Activated CD8-positive, alpha-beta T cell treated with anti-CD3 and anti-CD28 coated beads for 36 hours (primary cell): Measurements from ENCODE around the gene HSD17B13. TPM values are rescaled to one million over a fixed set of nuclear protein-coding genes. Genes with fewer than 3 reads are reported as not detected.
"Not testable (repeated sequence)": the region's sequence is repeated elsewhere in the genome, so short reads cannot be mapped to it uniquely, and the experiment has no call there.

Experiments
- ATAC-seq: fragments of 200-7000 bp; cut with Tn5 transposase; one replicate; pipeline ENCODE4 v1.10.0; 2021; ENCODE audit warnings: mild to moderate bottlenecking, moderate library complexity
- CTCF ChIA-PET: fragments of 350-600 bp; sonication (Branson Sonifier 250); formaldehyde crosslinking; loops from one replicate; lab custom pipeline; 2021; ENCODE audit warnings: antibody characterized with exemption; lab: Charles Lee
- POLR2A ChIA-PET: fragments of 350-600 bp; sonication (Branson Sonifier 250); formaldehyde crosslinking; loops from one replicate; lab custom pipeline; 2021; ENCODE audit warnings: antibody characterized with exemption; lab: Charles Lee
- DNase-seq: peaks from one replicate; pipeline ENCODE4 v3.0.0-alpha.2; 2020
- H3K27ac Mint-ChIP-seq: one replicate; pipeline ENCODE4 v1.8.0; 2021; ENCODE audit warnings: mild to moderate bottlenecking, mixed read lengths
- H3K27me3 Mint-ChIP-seq: one replicate; pipeline ENCODE4 v1.8.0; 2021; ENCODE audit warnings: mixed read lengths
- H3K36me3 Mint-ChIP-seq: one replicate; pipeline ENCODE4 v1.8.0; 2021; ENCODE audit warnings: low read depth, mixed read lengths
- H3K4me1 Mint-ChIP-seq: one replicate; pipeline ENCODE4 v1.8.0; 2021; ENCODE audit warnings: low read depth, mixed read lengths
- H3K4me3 Mint-ChIP-seq: one replicate; pipeline ENCODE4 v1.8.0; 2021; ENCODE audit warnings: mild to moderate bottlenecking, moderate library complexity, mixed read lengths
- H3K9me3 Mint-ChIP-seq: one replicate; pipeline ENCODE4 v1.8.0; 2021; ENCODE audit warnings: mixed read lengths
- intact Hi-C: fragments of 100-400 bp; cut with micrococcal nuclease; formaldehyde crosslinking; loops from one replicate; pipeline ENCODE4 v1.10.0; 2022
- total RNA-seq, 2 experiments: library from RNA; stranded (reverse); gene quantifications; one replicate each; pipeline ENCODE4 v1.2.3, GENCODE V29; 2021
- TF ChIP-seq, protein P1 (sequence below): fragments of 200-600 bp; IDR thresholded peaks from one replicate; pipeline ENCODE4 v1.8.0; 2022; ENCODE audit warnings: antibody characterized with exemption, mild to moderate bottlenecking

Gene HSD17B13
- total RNA-seq, 2 experiments from 2014 or later = 0.16 TPM; not detected in 1

DNA sequence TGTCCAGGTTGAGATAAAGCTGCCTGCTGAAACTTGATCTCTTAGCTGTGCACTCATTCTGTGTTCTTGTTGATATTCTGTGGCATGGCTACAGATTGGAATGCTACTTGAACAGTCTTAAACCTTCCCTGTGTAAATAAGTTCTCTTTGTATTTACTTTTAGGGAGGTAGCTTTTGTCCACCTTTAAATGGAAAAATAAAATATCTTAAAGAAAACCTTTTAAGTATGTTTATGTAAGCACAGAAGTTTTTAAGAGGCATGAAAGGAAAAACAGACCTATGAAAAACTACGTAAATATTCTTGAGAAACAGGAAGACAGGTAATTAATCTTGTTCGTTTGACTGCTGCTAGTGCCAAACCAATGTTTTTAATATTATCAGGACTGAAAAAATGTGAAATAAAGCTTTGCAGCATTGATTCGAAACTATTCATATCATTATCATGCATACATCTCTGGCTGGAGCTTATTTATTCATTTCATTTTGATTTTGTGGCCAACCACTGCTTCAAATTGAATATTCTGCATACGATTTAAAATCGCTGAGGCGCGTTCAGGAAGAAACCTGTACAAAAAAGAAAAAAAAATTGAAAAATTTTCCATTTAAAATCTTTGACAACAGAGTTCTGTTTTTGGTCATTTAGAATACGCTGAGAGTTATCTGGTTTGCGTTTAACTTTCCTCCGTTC, 17.8 kb downstream of the HSD17B13 start:
- Mint-ChIP-seq H3K36me3 (no peaks in the 10 kb centered on the region), H3K9me3 (no peaks in the 10 kb centered on the region), H3K27me3 (no peaks in the 10 kb centered on the region), H3K4me1 (peaks cover 2% of the 10 kb centered on the region), H3K4me3 (no peak overlapping the region), H3K27ac (no peak overlapping the region)
- TF ChIP-seq, protein P1, sequence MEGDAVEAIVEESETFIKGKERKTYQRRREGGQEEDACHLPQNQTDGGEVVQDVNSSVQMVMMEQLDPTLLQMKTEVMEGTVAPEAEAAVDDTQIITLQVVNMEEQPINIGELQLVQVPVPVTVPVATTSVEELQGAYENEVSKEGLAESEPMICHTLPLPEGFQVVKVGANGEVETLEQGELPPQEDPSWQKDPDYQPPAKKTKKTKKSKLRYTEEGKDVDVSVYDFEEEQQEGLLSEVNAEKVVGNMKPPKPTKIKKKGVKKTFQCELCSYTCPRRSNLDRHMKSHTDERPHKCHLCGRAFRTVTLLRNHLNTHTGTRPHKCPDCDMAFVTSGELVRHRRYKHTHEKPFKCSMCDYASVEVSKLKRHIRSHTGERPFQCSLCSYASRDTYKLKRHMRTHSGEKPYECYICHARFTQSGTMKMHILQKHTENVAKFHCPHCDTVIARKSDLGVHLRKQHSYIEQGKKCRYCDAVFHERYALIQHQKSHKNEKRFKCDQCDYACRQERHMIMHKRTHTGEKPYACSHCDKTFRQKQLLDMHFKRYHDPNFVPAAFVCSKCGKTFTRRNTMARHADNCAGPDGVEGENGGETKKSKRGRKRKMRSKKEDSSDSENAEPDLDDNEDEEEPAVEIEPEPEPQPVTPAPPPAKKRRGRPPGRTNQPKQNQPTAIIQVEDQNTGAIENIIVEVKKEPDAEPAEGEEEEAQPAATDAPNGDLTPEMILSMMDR = no peak
- intact Hi-C loops = no loop called here
- POLR2A ChIA-PET = no interaction called here
- no peak for ATAC-seq
- DNase-seq = no peak
- CTCF ChIA-PET = no interaction called here

DNA sequence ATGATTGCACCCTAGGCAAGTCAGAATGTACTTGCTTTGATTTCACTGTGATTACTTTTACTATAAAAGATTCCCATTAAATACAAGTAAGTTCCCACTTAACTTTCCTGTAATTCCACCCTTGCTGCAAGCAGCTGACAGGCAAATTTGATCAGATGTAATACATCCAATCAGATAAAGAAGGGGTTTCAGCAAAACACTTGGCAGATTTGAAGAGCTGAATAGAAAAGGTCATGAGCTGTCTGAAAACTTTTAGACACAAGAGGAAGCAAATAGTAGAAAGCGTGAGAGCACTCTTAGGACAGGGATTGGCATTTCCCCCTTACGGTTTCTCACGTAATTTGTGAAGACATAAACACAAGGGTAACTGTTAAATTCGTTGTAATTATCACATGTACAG, 22.8 kb downstream of the HSD17B13 start:
- intact Hi-C loops = no loop called here
- TF ChIP-seq, protein P1 = no peak
- Mint-ChIP-seq H3K27ac (no peak overlapping the region), H3K4me1 (no peaks in the 10 kb centered on the region), H3K4me3 (no peak overlapping the region), H3K27me3 (no peaks in the 10 kb centered on the region), H3K36me3 (no peaks in the 10 kb centered on the region), H3K9me3 (peaks cover under 1% of the 10 kb centered on the region)
- CTCF ChIA-PET = no interaction called here
- POLR2A ChIA-PET = interaction anchor here (0.5 kb wide), 1 partner anchor 400 kb away, joined by 3 read pairs; no protein-coding TSS in a partner anchor
- ATAC-seq (no peak), DNase-seq (no peak)

DNA sequence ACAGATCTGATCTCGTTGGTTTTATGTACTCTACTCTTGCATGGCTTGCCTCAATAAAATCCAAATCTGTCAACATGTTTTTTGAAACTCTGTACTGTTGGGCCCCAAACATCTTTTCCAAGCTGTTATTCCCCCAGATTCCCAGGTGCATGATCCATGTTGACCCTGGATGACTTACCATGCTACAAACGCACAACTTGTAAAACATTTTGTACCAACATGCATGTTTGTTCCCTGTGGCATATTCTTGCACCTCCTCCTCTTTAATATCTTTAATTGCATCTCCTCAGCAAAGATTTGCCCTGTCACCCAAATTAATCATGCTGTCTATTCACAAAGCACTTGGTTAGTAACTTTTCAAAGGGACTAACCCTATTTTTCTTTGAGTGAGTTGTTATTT, 24.3 kb downstream of the HSD17B13 start:
- no peak for ATAC-seq
- no peaks in the 10 kb centered on the region for H3K27me3 Mint-ChIP-seq
- no peak overlapping the region for H3K4me3 Mint-ChIP-seq
- no peaks in the 10 kb centered on the region for H3K4me1 Mint-ChIP-seq
- DNase-seq = no peak
- H3K27ac Mint-ChIP-seq = no peak overlapping the region
- H3K36me3 Mint-ChIP-seq = no peaks in the 10 kb centered on the region
- peaks cover 13% of the 10 kb centered on the region for H3K9me3 Mint-ChIP-seq
- intact Hi-C loops = no loop called here
- CTCF ChIA-PET = no interaction called here
- POLR2A ChIA-PET = no interaction called here
- TF ChIP-seq, protein P1 = no peak

DNA sequence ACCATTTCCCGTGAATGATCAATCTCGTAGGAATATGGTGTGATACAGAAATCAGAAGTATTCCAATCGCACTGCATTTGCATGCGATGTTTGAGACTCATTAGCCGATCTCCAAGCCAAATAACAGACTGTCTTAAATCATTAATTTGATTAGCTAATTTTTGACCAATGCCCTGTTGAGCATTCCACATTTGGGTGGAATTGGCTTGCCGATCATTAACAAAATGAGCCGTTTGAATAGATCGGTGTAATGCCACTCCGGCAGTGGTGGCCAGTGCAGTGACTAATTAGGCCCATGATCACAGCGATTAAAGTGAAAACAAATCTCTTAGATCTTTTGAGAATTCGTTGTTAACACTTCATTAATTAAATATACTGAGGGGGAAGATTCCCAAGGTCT, 27.8 kb downstream of the HSD17B13 start:
- peaks cover 13% of the 10 kb centered on the region for H3K9me3 Mint-ChIP-seq
- H3K4me1 Mint-ChIP-seq, DNase-seq, CTCF ChIA-PET, H3K27me3 Mint-ChIP-seq, intact Hi-C loops, H3K27ac Mint-ChIP-seq, H3K4me3 Mint-ChIP-seq, H3K36me3 Mint-ChIP-seq, ATAC-seq, POLR2A ChIA-PET: not testable (repeated sequence)

DNA sequence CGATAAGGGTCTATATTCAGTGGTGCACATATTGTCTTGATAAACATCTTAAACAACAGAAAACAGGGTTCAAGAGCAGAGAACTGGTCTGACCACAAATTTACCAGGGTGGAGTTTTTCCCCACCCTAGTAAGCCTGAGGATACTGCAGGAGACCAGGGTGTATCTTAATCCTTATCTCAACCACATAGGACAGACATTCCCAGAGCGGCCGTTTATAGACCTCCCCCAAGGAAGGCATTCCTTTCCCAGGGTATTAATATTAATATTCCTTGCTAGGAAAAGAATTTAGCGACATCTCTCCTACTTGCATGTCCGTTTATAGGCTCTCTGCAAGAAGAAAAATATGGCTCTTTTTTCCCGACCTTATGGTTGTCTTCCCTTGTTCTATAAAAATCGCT, 28.8 kb downstream of the HSD17B13 start:
- intact Hi-C loops, H3K4me1 Mint-ChIP-seq: not testable (repeated sequence)

DNA sequence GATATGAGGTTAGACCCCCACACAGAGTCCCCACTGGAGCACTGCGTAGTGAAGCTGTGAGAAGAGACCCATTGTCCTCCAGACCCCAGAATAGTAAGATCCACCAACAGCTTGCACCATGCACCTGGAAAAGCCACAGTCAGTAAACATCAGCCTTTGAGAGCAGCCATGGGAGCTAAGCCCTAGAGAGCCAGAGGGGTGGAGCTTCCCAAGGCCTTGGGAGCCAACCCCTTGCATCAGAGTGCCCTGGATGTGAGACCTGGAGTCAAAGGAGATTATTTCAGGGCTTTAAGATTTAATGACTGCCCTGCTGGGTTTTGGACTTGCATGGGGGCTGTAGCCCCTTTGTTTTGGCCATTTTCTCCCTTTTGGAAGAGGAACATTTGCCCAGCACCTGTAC, 35.7 kb downstream of the HSD17B13 start:
- peaks cover 5% of the 10 kb centered on the region for H3K36me3 Mint-ChIP-seq
- H3K27ac Mint-ChIP-seq = no peak overlapping the region
- no peak overlapping the region for H3K4me3 Mint-ChIP-seq
- TF ChIP-seq, protein P1 = no peak
- H3K4me1 Mint-ChIP-seq = no peaks in the 10 kb centered on the region
- CTCF ChIA-PET = no interaction called here
- intact Hi-C loops = no loop called here
- POLR2A ChIA-PET = no interaction called here
- H3K9me3 Mint-ChIP-seq = peaks cover 20% of the 10 kb centered on the region
- ATAC-seq = no peak
- no peaks in the 10 kb centered on the region for H3K27me3 Mint-ChIP-seq
- DNase-seq = no peak

More for the DNA sequence above, 28.8 kb downstream of the HSD17B13 start:
- H3K4me3 Mint-ChIP-seq, H3K27ac Mint-ChIP-seq, H3K27me3 Mint-ChIP-seq, ATAC-seq, DNase-seq, CTCF ChIA-PET, H3K36me3 Mint-ChIP-seq: not testable (repeated sequence)
- peaks cover 13% of the 10 kb centered on the region for H3K9me3 Mint-ChIP-seq
- POLR2A ChIA-PET = interaction anchor here (0.6 kb wide), 1 partner anchor 129 kb away, joined by 3 read pairs; the partner anchor contains the start of gene NUDT9

DNA sequence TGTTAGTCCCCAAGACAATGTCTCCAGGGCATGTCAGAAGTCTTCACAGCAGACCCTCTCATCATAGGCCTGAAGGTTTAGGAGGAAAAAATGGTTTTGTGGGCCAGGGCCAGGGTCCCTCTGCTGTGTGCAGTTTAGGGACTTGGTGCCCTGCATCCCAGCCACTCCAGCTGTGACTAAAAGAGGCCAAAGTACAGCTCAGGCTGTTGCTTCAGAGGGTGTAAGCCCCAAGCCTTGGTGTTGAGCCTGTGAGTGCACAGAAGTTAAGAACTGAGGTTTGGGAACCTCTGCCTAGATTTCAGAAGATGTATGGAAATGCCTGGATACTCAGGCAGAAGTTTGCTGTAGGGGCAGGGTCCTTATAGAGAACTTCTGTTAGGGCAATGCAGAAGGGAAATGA, 38.4 kb downstream of the HSD17B13 start:
- H3K4me3 Mint-ChIP-seq, DNase-seq, intact Hi-C loops, POLR2A ChIA-PET, H3K36me3 Mint-ChIP-seq, H3K27me3 Mint-ChIP-seq, H3K4me1 Mint-ChIP-seq, H3K27ac Mint-ChIP-seq, ATAC-seq: not testable (repeated sequence)
- peaks cover 20% of the 10 kb centered on the region for H3K9me3 Mint-ChIP-seq
- CTCF ChIA-PET = interaction anchor here (1.0 kb wide), 1 partner anchor 182 kb away, joined by 3 read pairs; no protein-coding TSS in a partner anchor
